Mucosa of descending colon (tissue), 3 donors: ENCODE measurements around the gene EMP3. TPM values are rescaled to one million over a fixed set of nuclear protein-coding genes. Genes with fewer than 3 reads are reported as not detected.

Experiments
- ATAC-seq: fragments of 200-7000 bp; cut with Tn5 transposase; one replicate; pipeline ENCODE4 v1.9.1; 2020; ENCODE audit warnings: mild to moderate bottlenecking, moderate library complexity
- DNase-seq, 3 donors: peaks; one replicate each; pipeline ENCODE4 v3.0.0-alpha.2; 2020
- H3K36me3 ChIP-seq: fragments of 200-600 bp; one replicate; pipeline ENCODE4 v1.8.0; 2021; ENCODE audit warnings: low read depth, mild to moderate bottlenecking
- H3K4me1 ChIP-seq: fragments of 200-600 bp; one replicate; pipeline ENCODE4 v1.8.0; 2021; ENCODE audit warnings: low read depth, mild to moderate bottlenecking
- H3K4me3 ChIP-seq: fragments of 200-600 bp; one replicate; pipeline ENCODE4 v1.8.0; 2021; ENCODE audit warnings: mild to moderate bottlenecking
- H3K9me3 ChIP-seq: fragments of 200-600 bp; one replicate; pipeline ENCODE4 v1.8.0; 2021; ENCODE audit warnings: mild to moderate bottlenecking
- intact Hi-C, 2 donors: fragments of 100-400 bp; cut with DNase I in 1 of 2; cut with micrococcal nuclease in 1 of 2; formaldehyde crosslinking; loops; one replicate each; pipeline versions ENCODE4 v1.11.0 to v1.11.1; 2022; cut with DNase I, micrococcal nuclease
- total RNA-seq, 3 donors: library from RNA; stranded (reverse); fragmentation: NEBNext Ultra II Directional in 2 of 3; extraction: Animal tissue kit (Norgen Biotek cat#: 25700) in 2 of 3; gene quantifications; one replicate each; pipeline versions ENCODE4 v1.2.1 to v1.2.4, GENCODE V29; 2021 to 2023
- TF ChIP-seq, protein P1 (sequence below): fragments of 200-600 bp; IDR thresholded peaks from one replicate; pipeline ENCODE4 v1.8.0; 2022; ENCODE audit warnings: antibody characterized with exemption, mild to moderate bottlenecking
- donor health status: DM: no; HTN: no; CAD: no; lungs with moderate emphysema.
- donor health status: DM: no; HTN: no; CAD: no.
- donor health status: DM: no; HTN: yes; CAD: no.

Gene EMP3
- total RNA-seq, 3 donors from 2014 or later, result 10.3 to 109 (median 36.2) TPM

DNA sequence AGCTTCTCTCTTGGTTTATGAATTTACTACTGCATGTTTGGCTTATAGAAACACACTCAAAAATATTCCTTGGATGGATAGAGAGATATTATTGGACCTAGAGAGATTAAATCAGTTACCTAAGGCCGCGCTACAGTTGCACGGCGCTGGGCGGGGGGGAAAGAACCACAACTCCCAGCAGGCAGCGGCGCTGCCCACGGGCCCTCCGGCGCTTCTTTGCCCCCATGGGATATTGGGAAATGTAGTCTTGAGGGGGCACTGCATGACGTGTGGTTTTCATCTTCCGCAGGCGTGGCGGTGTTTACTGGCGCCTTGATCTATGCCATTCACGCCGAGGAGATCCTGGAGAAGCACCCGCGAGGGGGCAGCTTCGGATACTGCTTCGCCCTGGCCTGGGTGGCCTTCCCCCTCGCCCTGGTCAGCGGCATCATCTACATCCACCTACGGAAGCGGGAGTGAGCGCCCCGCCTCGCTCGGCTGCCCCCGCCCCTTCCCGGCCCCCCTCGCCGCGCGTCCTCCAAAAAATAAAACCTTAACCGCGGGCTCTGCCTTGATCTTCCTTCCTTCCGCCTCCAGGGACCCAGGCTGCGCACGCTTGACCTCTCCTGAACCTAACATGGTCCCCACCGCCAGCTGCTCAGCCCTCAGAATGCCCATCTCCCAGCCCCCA is 4.8 kb downstream of the EMP3 start:
- TF ChIP-seq, protein P1, sequence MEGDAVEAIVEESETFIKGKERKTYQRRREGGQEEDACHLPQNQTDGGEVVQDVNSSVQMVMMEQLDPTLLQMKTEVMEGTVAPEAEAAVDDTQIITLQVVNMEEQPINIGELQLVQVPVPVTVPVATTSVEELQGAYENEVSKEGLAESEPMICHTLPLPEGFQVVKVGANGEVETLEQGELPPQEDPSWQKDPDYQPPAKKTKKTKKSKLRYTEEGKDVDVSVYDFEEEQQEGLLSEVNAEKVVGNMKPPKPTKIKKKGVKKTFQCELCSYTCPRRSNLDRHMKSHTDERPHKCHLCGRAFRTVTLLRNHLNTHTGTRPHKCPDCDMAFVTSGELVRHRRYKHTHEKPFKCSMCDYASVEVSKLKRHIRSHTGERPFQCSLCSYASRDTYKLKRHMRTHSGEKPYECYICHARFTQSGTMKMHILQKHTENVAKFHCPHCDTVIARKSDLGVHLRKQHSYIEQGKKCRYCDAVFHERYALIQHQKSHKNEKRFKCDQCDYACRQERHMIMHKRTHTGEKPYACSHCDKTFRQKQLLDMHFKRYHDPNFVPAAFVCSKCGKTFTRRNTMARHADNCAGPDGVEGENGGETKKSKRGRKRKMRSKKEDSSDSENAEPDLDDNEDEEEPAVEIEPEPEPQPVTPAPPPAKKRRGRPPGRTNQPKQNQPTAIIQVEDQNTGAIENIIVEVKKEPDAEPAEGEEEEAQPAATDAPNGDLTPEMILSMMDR, result no peak
- H3K4me1 ChIP-seq, result peaks cover 49% of the 10 kb centered on the region
- ATAC-seq, result peak; percentile 58

DNA sequence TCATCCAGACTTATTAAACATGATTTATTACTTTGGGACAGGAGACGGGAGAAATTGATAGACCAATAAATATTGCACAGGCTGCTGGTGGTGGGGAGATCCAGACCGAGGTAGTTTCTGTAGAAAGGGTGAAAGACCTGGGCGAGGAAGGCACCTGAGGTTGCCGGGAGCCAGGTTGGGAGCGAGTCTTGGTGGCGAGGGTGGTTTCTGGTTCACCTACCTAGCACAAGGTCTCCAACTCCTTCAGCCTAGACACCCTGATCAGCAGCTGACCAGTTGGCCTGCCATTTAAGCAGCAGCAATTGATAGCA is 7.0 kb downstream of the EMP3 start:
- TF ChIP-seq, protein P1, result no peak
- peaks cover 36% of the 10 kb centered on the region for H3K4me1 ChIP-seq
- H3K4me3 ChIP-seq, result peak overlapping the region; percentile 1
- intact Hi-C loops, result no loop called here
- ATAC-seq, result no peak
- H3K9me3 ChIP-seq, result no peaks in the 10 kb centered on the region
- H3K36me3 ChIP-seq, result no peaks in the 10 kb centered on the region
- DNase-seq, result no peak

More for the DNA sequence above, 4.8 kb downstream of the EMP3 start:
- intact Hi-C loops, result no loop called here
- Histone ChIP-seq H3K9me3 (no peaks in the 10 kb centered on the region), H3K4me3 (peak overlapping the region; percentile 9), H3K36me3 (no peaks in the 10 kb centered on the region)
- peak; percentile 88 to 93 (median 89) for DNase-seq

- Histone ChIP-seq H3K4me1 (peaks cover 32% of the 10 kb centered on the region), H3K36me3 (no peaks in the 10 kb centered on the region), H3K4me3 (peak overlapping the region; percentile 27), H3K9me3 (no peaks in the 10 kb centered on the region)
- ATAC-seq (peak; percentile 81), DNase-seq (peak; percentile 95 to 97 (median 97))
- intact Hi-C loops, result no loop called here
- TF ChIP-seq, protein P1, result no peak
Measured at GRCh38 chr19:48332662-48333466, 7.5 kb downstream of the EMP3 start.

DNA sequence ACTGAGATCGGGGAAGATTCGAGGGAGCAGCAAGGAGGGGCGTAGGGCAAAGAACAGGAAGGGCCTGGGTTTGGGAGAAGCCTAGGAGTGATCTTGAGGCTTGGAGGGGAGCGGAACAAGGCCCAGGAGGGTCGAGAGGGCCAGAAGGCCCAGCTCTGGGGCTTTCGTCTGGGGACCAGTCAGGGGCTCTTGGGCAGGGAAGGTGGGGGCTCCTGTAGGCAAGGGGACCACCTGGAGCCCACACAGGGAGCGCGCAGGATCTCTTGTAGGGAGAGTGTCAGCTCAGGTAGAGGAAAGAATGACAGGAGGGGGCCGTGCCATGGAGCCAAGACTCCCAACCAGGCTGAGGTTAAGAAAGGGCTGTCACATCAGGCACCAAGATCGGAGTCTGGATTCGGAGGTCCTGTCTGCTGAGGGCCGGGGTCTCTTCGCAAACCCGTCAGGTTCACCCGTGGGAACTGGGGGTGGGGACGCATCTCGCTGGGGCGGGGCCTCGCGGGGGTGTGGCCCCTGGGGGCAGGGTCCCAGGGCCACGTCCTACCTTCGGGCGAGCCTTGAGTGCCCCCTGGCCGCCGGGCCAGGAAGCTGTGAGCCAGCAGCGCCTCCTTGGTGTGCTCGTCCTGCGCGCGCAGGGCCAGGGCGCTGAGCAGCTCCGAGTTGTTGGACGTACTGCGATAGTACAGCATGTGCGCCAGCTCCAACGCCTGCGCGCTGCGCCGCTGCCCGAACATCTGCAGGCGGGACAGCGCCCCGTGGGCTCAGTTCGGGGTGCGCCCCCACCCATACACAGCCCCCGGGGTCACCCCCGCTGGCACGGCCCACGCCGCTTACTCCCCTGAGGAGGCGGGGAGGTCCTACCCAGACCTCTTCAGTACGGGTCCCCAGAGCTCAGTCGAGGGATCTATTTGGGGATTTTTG is 8.4 kb downstream of the EMP3 start:
- Histone ChIP-seq H3K4me3 (peak overlapping the region; percentile 27), H3K36me3 (no peaks in the 10 kb centered on the region), H3K4me1 (peaks cover 32% of the 10 kb centered on the region), H3K9me3 (no peaks in the 10 kb centered on the region)
- intact Hi-C loops, result no loop called here
- DNase-seq, result peak; percentile 97 to 98 (median 98)
- peak; percentile 82 for ATAC-seq
- TF ChIP-seq, protein P1, result peak; percentile 90

DNA sequence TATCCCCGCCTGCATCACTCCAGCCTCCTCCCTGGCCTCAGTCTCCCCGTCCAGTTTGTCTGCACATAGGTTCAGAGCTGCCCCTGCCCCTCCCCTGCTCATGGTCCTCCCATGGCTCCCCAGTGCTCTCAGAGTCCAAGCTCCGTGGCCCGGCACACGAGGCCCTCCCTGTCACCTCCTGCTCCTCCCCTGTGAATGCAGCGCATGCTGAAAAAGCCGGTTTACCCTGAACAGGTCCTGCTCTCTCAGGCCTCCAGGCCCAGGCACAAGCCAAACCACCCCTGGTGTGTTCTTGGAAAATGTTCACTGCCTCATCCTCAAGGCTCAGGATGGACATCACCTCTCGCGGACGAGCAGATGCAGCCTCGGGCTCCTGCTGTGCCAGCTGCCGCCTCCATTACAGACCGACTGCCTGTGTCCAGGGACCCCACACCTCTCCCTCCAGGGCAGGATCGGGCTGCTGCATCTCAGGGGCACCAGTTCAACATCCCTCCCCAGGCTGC is 13.0 kb downstream of the EMP3 start:
- Histone ChIP-seq H3K9me3 (no peaks in the 10 kb centered on the region), H3K36me3 (no peaks in the 10 kb centered on the region), H3K4me1 (peaks cover 5% of the 10 kb centered on the region), H3K4me3 (no peak overlapping the region)
- intact Hi-C loops, result no loop called here
- TF ChIP-seq, protein P1, result no peak
- DNase-seq (no peak), ATAC-seq (no peak)
